T-helper 1 cell treated with Interleukin-12 subunit alpha and Interleukin-12 subunit beta and Interleukin-4 antibody, amounts not matched to agents 30 μg/mL and 1 μg/mL, for 36 hours (primary cell): ENCODE results near the gene ANKHD1.

Source experiments
- H3K27ac Mint-ChIP-seq: one replicate; pipeline ENCODE4 v1.8.0; 2021; ENCODE audit warnings: mild to moderate bottlenecking, mixed read lengths
- H3K27me3 Mint-ChIP-seq: one replicate; pipeline ENCODE4 v1.8.0; 2021; ENCODE audit warnings: low read depth, mixed read lengths
- H3K36me3 Mint-ChIP-seq: one replicate; pipeline ENCODE4 v1.8.0; 2021; ENCODE audit warnings: low read depth, mixed read lengths
- H3K4me1 Mint-ChIP-seq: one replicate; pipeline ENCODE4 v1.8.0; 2021; ENCODE audit warnings: low read depth, mixed read lengths
- H3K4me3 Mint-ChIP-seq: one replicate; pipeline ENCODE4 v1.8.0; 2021; ENCODE audit warnings: mild to moderate bottlenecking, moderate library complexity, mixed read lengths
- H3K9me3 Mint-ChIP-seq: one replicate; pipeline ENCODE4 v1.8.0; 2021; ENCODE audit warnings: mixed read lengths

The ANKHD1 gene

DNA sequence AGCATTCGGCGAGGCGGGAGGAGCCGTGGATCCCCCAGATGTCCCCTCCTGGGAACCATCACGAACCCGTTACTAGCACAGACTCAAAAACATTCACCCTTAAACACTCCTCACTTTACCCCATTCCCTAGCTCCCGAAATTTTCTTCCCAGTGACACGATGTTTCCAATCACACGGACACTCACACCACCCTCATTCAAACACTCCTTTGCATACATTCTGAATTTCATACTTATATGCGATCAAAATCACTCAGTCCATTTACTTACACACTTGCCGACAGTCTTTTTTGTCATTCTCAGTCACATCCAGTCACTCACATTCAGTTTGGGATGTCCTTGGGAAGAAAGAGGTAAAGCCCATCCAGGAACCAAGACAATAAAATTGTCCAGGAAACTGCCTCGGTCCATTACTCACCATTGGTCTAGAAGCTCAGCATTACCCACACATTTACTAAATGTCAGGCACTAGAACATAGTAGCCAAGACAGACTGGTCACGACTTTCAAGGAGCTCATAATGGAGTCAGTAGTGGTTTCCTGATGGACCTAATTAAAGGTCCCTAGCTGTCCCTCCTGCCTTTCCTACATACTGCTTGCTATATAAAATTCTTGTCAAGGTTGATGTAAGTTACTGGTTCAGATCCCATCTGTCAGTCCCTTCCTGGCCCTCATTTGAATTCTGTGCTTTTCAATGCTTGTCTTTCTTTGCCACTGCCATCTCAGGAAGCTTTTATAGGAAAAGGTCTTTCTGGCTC is 163.6 kb downstream of the ANKHD1 start:
- Mint-ChIP-seq H3K27me3 (no peaks in the 10 kb centered on the region), H3K27ac (peak overlapping the region; percentile 94), H3K9me3 (no peaks in the 10 kb centered on the region), H3K4me1 (peaks cover 42% of the 10 kb centered on the region), H3K4me3 (peak overlapping the region; percentile 95), H3K36me3 (peaks cover 31% of the 10 kb centered on the region)

GRCh38 chr5:140565780-140566095 is 164.1 kb downstream of the ANKHD1 start:
- peak overlapping the region; percentile 95 for H3K4me3 Mint-ChIP-seq
- H3K4me1 Mint-ChIP-seq = peaks cover 41% of the 10 kb centered on the region
- no peaks in the 10 kb centered on the region for H3K9me3 Mint-ChIP-seq
- peak overlapping the region; percentile 94 for H3K27ac Mint-ChIP-seq
- no peaks in the 10 kb centered on the region for H3K27me3 Mint-ChIP-seq
- peaks cover 30% of the 10 kb centered on the region for H3K36me3 Mint-ChIP-seq

- Mint-ChIP-seq H3K36me3 (peaks cover 29% of the 10 kb centered on the region), H3K4me1 (peaks cover 43% of the 10 kb centered on the region), H3K9me3 (no peaks in the 10 kb centered on the region), H3K27ac (no peak overlapping the region), H3K27me3 (no peaks in the 10 kb centered on the region), H3K4me3 (peak overlapping the region; percentile 29)
These were observed 165.0 kb downstream of the ANKHD1 start for GRCh38 chr5:140566665-140567064.

DNA sequence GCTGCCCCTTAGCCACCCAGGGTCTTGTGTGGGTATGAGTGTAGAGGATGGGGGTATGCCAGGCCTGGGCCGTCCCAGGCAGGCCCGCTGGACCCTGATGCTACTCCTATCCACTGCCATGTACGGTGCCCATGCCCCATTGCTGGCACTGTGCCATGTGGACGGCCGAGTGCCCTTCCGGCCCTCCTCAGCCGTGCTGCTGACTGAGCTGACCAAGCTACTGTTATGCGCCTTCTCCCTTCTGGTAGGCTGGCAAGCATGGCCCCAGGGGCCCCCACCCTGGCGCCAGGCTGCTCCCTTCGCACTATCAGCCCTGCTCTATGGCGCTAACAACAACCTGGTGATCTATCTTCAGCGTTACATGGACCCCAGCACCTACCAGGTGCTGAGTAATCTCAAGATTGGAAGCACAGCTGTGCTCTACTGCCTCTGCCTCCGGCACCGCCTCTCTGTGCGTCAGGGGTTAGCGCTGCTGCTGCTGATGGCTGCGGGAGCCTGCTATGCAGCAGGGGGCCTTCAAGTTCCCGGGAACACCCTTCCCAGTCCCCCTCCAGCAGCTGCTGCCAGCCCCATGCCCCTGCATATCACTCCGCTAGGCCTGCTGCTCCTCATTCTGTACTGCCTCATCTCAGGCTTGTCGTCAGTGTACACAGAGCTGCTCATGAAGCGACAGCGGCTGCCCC is 165.6 kb downstream of the ANKHD1 start:
- H3K27ac Mint-ChIP-seq = no peak overlapping the region
- H3K27me3 Mint-ChIP-seq = no peaks in the 10 kb centered on the region
- peak overlapping the region; percentile 32 for H3K4me3 Mint-ChIP-seq
- peaks cover 29% of the 10 kb centered on the region for H3K36me3 Mint-ChIP-seq
- H3K4me1 Mint-ChIP-seq = peaks cover 43% of the 10 kb centered on the region
- no peaks in the 10 kb centered on the region for H3K9me3 Mint-ChIP-seq

GRCh38 chr5:140567871-140568270 is 166.2 kb downstream of the ANKHD1 start:
- Mint-ChIP-seq H3K27me3 (no peaks in the 10 kb centered on the region), H3K4me3 (peak overlapping the region; percentile 32), H3K36me3 (peaks cover 29% of the 10 kb centered on the region), H3K9me3 (no peaks in the 10 kb centered on the region), H3K27ac (peak overlapping the region; percentile 95), H3K4me1 (peaks cover 39% of the 10 kb centered on the region)

- Mint-ChIP-seq H3K27me3 (no peaks in the 10 kb centered on the region), H3K36me3 (peaks cover 31% of the 10 kb centered on the region), H3K9me3 (no peaks in the 10 kb centered on the region), H3K4me3 (peak overlapping the region; percentile 66), H3K27ac (peak overlapping the region; percentile 95), H3K4me1 (peaks cover 35% of the 10 kb centered on the region)
These were observed 166.9 kb downstream of the ANKHD1 start for GRCh38 chr5:140568443-140569063.

- peaks cover 31% of the 10 kb centered on the region for H3K36me3 Mint-ChIP-seq
These were observed 167.6 kb downstream of the ANKHD1 start for GRCh38 chr5:140569197-140569596.

GRCh38 chr5:140570058-140570457 is 168.4 kb downstream of the ANKHD1 start:
- peak overlapping the region; percentile 95 for H3K27ac Mint-ChIP-seq

More at GRCh38 chr5:140569197-140569596, 167.6 kb downstream of the ANKHD1 start:
- Mint-ChIP-seq H3K4me3 (peak overlapping the region; percentile 66), H3K4me1 (peaks cover 33% of the 10 kb centered on the region), H3K27ac (peak overlapping the region; percentile 95), H3K9me3 (no peaks in the 10 kb centered on the region), H3K27me3 (no peaks in the 10 kb centered on the region)

GRCh38 chr5:140570488-140570887 is 168.9 kb downstream of the ANKHD1 start:
- peaks cover 31% of the 10 kb centered on the region for H3K4me1 Mint-ChIP-seq
- no peaks in the 10 kb centered on the region for H3K9me3 Mint-ChIP-seq
- H3K27ac Mint-ChIP-seq = peak overlapping the region; percentile 71
- peaks cover 25% of the 10 kb centered on the region for H3K36me3 Mint-ChIP-seq
- H3K4me3 Mint-ChIP-seq = no peak overlapping the region
- no peaks in the 10 kb centered on the region for H3K27me3 Mint-ChIP-seq

More at GRCh38 chr5:140570058-140570457, 168.4 kb downstream of the ANKHD1 start:
- H3K4me1 Mint-ChIP-seq = peaks cover 34% of the 10 kb centered on the region
- H3K9me3 Mint-ChIP-seq = no peaks in the 10 kb centered on the region
- H3K27me3 Mint-ChIP-seq = no peaks in the 10 kb centered on the region
- H3K4me3 Mint-ChIP-seq = no peak overlapping the region
- H3K36me3 Mint-ChIP-seq = peaks cover 27% of the 10 kb centered on the region

- no peak overlapping the region for H3K27ac Mint-ChIP-seq
- peaks cover 23% of the 10 kb centered on the region for H3K36me3 Mint-ChIP-seq
- no peak overlapping the region for H3K4me3 Mint-ChIP-seq
- no peaks in the 10 kb centered on the region for H3K27me3 Mint-ChIP-seq
- peaks cover 27% of the 10 kb centered on the region for H3K4me1 Mint-ChIP-seq
- H3K9me3 Mint-ChIP-seq = no peaks in the 10 kb centered on the region
These were observed 169.5 kb downstream of the ANKHD1 start for GRCh38 chr5:140571105-140571504.

- H3K27ac Mint-ChIP-seq = no peak overlapping the region
These were observed 172.1 kb downstream of the ANKHD1 start for GRCh38 chr5:140573683-140574082.

DNA sequence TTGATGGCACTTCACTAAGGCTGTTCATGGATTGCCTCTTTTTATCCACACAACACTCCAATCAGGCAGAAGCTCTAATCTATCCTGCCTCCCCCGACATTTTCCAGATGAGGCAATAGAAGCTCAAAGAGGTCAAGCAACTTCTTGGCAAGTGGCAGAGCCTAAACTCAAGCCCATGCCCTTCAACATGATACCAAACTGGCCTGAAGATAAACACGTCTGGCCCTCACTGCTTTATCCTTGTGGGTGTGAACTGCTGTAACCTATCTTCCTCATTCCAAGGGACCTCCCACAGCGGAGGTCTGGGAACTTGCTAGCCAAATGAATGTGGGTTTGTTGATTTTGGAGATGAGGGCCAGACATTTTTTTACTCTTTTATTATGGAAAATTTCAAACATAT is 172.5 kb downstream of the ANKHD1 start:
- H3K4me3 Mint-ChIP-seq = no peak overlapping the region
- peaks cover 17% of the 10 kb centered on the region for H3K4me1 Mint-ChIP-seq
- H3K9me3 Mint-ChIP-seq = no peaks in the 10 kb centered on the region
- H3K27me3 Mint-ChIP-seq = no peaks in the 10 kb centered on the region
- no peak overlapping the region for H3K27ac Mint-ChIP-seq
- H3K36me3 Mint-ChIP-seq = peaks cover 5% of the 10 kb centered on the region

More at GRCh38 chr5:140573683-140574082, 172.1 kb downstream of the ANKHD1 start:
- Mint-ChIP-seq H3K4me3 (no peak overlapping the region), H3K4me1 (peaks cover 22% of the 10 kb centered on the region), H3K36me3 (peaks cover 7% of the 10 kb centered on the region), H3K9me3 (no peaks in the 10 kb centered on the region), H3K27me3 (no peaks in the 10 kb centered on the region)

DNA sequence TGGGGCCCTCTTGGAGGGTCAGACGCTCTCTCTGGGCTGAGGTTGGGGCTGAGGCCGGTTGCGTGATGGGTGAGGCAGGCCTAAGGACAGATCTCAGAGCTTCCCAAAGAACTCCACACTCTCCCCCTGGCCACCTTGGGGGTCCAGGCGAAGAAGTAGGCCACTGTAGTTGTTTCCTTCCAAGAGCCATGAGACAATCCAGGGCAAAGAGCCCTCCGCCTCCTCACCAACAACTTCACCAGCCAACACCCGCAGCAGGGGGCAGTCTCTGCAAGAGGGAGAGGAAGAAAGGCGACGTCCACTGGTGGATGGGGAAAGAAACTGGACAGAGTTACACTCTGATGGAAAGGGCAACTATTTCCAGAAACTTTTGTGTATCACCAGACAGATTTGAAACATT is 173.7 kb downstream of the ANKHD1 start:
- Mint-ChIP-seq H3K9me3 (no peaks in the 10 kb centered on the region), H3K4me3 (no peak overlapping the region), H3K4me1 (peaks cover 12% of the 10 kb centered on the region), H3K27ac (no peak overlapping the region), H3K27me3 (peaks cover 3% of the 10 kb centered on the region), H3K36me3 (peaks cover 5% of the 10 kb centered on the region)

DNA sequence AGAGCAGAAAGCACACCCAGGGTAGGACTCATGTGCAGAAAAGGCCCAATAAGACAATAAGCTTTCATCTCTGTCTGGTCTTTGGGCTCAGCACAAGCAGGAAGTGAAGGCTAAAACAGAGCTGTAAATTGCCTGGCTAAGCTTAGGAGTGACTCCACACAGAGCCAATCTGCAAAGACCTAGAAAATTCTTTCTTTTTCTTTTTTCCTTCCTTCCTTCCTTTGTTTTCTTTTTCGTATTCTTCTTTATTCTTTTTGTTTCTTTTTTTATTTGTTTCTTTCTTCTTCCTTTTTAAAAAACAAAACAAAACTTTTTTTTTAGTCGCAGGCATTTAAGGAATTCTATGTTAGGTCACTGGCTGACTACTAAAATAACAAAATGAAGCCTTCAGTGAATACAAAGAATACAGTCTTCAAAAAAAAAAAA is 175.2 kb downstream of the ANKHD1 start:
- peaks cover 9% of the 10 kb centered on the region for H3K4me1 Mint-ChIP-seq
- no peak overlapping the region for H3K4me3 Mint-ChIP-seq
- peaks cover 16% of the 10 kb centered on the region for H3K27me3 Mint-ChIP-seq
- peaks cover 2% of the 10 kb centered on the region for H3K36me3 Mint-ChIP-seq
- H3K9me3 Mint-ChIP-seq = no peaks in the 10 kb centered on the region
- H3K27ac Mint-ChIP-seq = no peak overlapping the region
